Mesenchymal stem cell (in vitro differentiated cells and primary cell): ENCODE data around the gene CDKN2B-AS1. TPM values are rescaled to one million over a fixed set of nuclear protein-coding genes. Genes with fewer than 3 reads are reported as not detected.

Source experiments
- DNase-seq: peaks from one replicate; pipeline ENCODE4 v3.0.0-alpha.2; 2013
- H2AFZ ChIP-seq: one replicate; pipeline ENCODE4 v1.6.1; 2013; ENCODE audit warnings: low read depth, mild to moderate bottlenecking, control low read depth, inconsistent platforms, low read length, moderate library complexity
- H2AK5ac ChIP-seq: 2 replicates; pipeline ENCODE4 v1.6.1; 2013; ENCODE audit warnings: low read length, moderate library complexity, mild to moderate bottlenecking, inconsistent platforms; ENCODE audit not compliant: severe bottlenecking
- H2BK120ac ChIP-seq: one replicate; pipeline ENCODE4 v1.6.1; 2013; ENCODE audit warnings: low read depth, mild to moderate bottlenecking, inconsistent platforms, low read length, moderate library complexity
- H2BK12ac ChIP-seq, 2 experiments: one replicate each; pipeline ENCODE4 v1.6.1; 2013; ENCODE audit warnings: inconsistent platforms in 2 of 2, low read length in 2 of 2, mild to moderate bottlenecking in 2 of 2, moderate library complexity in 2 of 2, control low read depth in 1 of 2
- H2BK15ac ChIP-seq: one replicate; pipeline ENCODE4 v1.6.1; 2013; ENCODE audit warnings: mild to moderate bottlenecking, low read depth, inconsistent platforms; ENCODE audit not compliant: poor library complexity, severe bottlenecking
- H2BK5ac ChIP-seq: 2 replicates; pipeline ENCODE4 v1.6.1; 2013; ENCODE audit warnings: low read depth, mild to moderate bottlenecking, low read length, control low read depth, inconsistent platforms; ENCODE audit not compliant: poor library complexity, severe bottlenecking
- H3K14ac ChIP-seq, 2 experiments: one replicate each; pipeline ENCODE4 v1.6.1; 2013; ENCODE audit warnings: inconsistent platforms in 2 of 2, low read length in 2 of 2, control low read depth in 1 of 2, mild to moderate bottlenecking in 1 of 2, moderate library complexity in 1 of 2
- H3K18ac ChIP-seq, 2 experiments: one replicate each; pipeline ENCODE4 v1.6.1; 2013; ENCODE audit warnings: inconsistent platforms in 2 of 2, low read length in 2 of 2, control low read depth in 1 of 2, low read depth in 1 of 2, mild to moderate bottlenecking in 1 of 2
- H3K23ac ChIP-seq, 2 experiments: one replicate each; pipeline ENCODE4 v1.6.1; 2013; ENCODE audit warnings: inconsistent platforms in 2 of 2, low read length in 2 of 2, mild to moderate bottlenecking in 2 of 2, moderate library complexity in 2 of 2, control low read depth in 1 of 2
- H3K27ac ChIP-seq: 2 replicates; pipeline ENCODE4 v1.5.1; 2013; ENCODE audit warnings: mild to moderate bottlenecking, moderate library complexity, low read length, control low read depth, inconsistent platforms; ENCODE audit not compliant: poor library complexity, severe bottlenecking
- H3K27me3 ChIP-seq, 2 experiments: 2 replicates each; pipeline versions ENCODE4 v1.6.1 to v1.7.0; 2013; ENCODE audit warnings: low read length in 2 of 2, mild to moderate bottlenecking in 2 of 2, moderate library complexity in 2 of 2, control low read depth in 1 of 2, inconsistent platforms in 1 of 2; ENCODE audit not compliant: control insufficient read depth in 1 of 2, insufficient read depth in 1 of 2
- H3K36me3 ChIP-seq, 2 experiments: 2 replicates each; pipeline versions ENCODE4 v1.6.1 to v1.7.0; 2013; ENCODE audit warnings: low read length in 2 of 2, control low read depth in 1 of 2, inconsistent platforms in 1 of 2, low read depth in 1 of 2, mild to moderate bottlenecking in 1 of 2; ENCODE audit not compliant: insufficient read depth in 2 of 2, control insufficient read depth in 1 of 2
- H3K4ac ChIP-seq, 2 experiments: one replicate each; pipeline ENCODE4 v1.6.1; 2013; ENCODE audit warnings: inconsistent platforms in 2 of 2, low read length in 2 of 2, mild to moderate bottlenecking in 2 of 2, moderate library complexity in 2 of 2, control low read depth in 1 of 2, low read depth in 1 of 2
- H3K4me1 ChIP-seq: 2 replicates; pipeline ENCODE4 v1.6.1; 2013; ENCODE audit warnings: low read depth, low read length, control low read depth; ENCODE audit not compliant: control insufficient read depth, insufficient read depth
- H3K4me2 ChIP-seq: 2 replicates; pipeline ENCODE4 v1.6.1; 2013; ENCODE audit warnings: low read length, mild to moderate bottlenecking, inconsistent platforms; ENCODE audit not compliant: poor library complexity, severe bottlenecking
- H3K4me3 ChIP-seq, 2 experiments: 2 replicates each; pipeline versions ENCODE4 v1.5.1 to v1.7.0; 2013; ENCODE audit warnings: low read length in 2 of 2, mild to moderate bottlenecking in 2 of 2, control low read depth in 1 of 2, low read depth in 1 of 2; ENCODE audit not compliant: insufficient read depth in 1 of 2
- H3K79me1 ChIP-seq: replicated peaks from 2 replicates; pipeline ENCODE4 v1.6.1; 2013; ENCODE audit warnings: mild to moderate bottlenecking, control low read depth, low read length, inconsistent platforms; ENCODE audit not compliant: poor library complexity, severe bottlenecking
- H3K9ac ChIP-seq: 2 replicates; pipeline ENCODE4 v1.7.0; 2013; ENCODE audit warnings: mild to moderate bottlenecking, low read length, moderate library complexity
- H3K9me3 ChIP-seq: 2 replicates; pipeline ENCODE4 v1.7.0; 2013; ENCODE audit warnings: mild to moderate bottlenecking, low read length; ENCODE audit not compliant: control insufficient read depth
- H4K8ac ChIP-seq: one replicate; pipeline ENCODE4 v1.6.1; 2013; ENCODE audit warnings: inconsistent platforms, mild to moderate bottlenecking, low read length, moderate library complexity
- H4K91ac ChIP-seq: one replicate; pipeline ENCODE4 v1.6.1; 2013; ENCODE audit warnings: mild to moderate bottlenecking, low read length, inconsistent platforms
- WGBS: methylation state at CpG from one replicate; pipeline ENCODE4 v1.1.7; 2013; ENCODE audit warnings: mixed read lengths; 5-methylcytosine and 5-hydroxymethylcytosine counted together
- small RNA-seq: library from polyadenylated mRNA; stranded (forward); fragments of <200 nt; extraction: miRNeasy Mini kit (QIAGEN cat#:217004); gene quantifications from one replicate; pipeline ENCODE3, GENCODE V24; 2013; ENCODE audit warnings: low read depth

CDKN2B-AS1 gene

DNA sequence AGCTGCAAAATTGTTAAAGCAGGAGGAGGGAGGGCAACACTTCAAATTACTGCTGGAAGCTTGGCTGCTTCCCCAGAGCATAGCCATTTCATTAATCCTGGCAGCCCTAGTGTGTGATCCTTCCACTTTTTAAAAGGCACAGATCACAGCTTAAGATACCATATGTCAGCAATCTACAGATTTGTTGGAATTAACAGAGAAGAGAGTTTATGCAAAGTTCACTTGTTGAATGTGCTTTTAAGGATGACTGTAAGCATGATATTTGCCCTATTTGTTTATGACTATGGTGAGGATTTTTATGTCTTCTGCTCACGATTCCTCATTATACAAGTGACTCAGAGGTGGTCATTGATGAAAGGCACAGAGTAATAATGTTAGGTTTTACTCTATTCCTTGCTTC, 170.6 kb downstream of the CDKN2B-AS1 start:
- Histone ChIP-seq H2BK15ac (no peak overlapping the region), H2AK5ac (no peak overlapping the region), H2BK12ac (no peak overlapping the region), H4K91ac (no peak overlapping the region), H3K23ac (no peak overlapping the region), H3K4me3 (no peak overlapping the region), H2BK120ac (no peak overlapping the region), H3K4ac (peak overlapping the region in 1 of 2 experiments; percentile 28), H4K8ac (no peak overlapping the region), H3K36me3 (no peaks in the 10 kb centered on the region), H3K18ac (no peak overlapping the region), H2BK5ac (no peak overlapping the region), H2AFZ (no peak overlapping the region), H3K4me1 (no peaks in the 10 kb centered on the region), H3K4me2 (no peak overlapping the region), H3K27ac (no peak overlapping the region), H3K14ac (no peak overlapping the region), H3K9me3 (no peaks in the 10 kb centered on the region), H3K9ac (peak overlapping the region; percentile 39), H3K79me1 (no peaks in the 10 kb centered on the region), H3K27me3 (no peaks in the 10 kb centered on the region)
- DNase-seq: peak; percentile 65
- WGBS: no CpG with 5 or more reads among the region's 1 CpG

DNA sequence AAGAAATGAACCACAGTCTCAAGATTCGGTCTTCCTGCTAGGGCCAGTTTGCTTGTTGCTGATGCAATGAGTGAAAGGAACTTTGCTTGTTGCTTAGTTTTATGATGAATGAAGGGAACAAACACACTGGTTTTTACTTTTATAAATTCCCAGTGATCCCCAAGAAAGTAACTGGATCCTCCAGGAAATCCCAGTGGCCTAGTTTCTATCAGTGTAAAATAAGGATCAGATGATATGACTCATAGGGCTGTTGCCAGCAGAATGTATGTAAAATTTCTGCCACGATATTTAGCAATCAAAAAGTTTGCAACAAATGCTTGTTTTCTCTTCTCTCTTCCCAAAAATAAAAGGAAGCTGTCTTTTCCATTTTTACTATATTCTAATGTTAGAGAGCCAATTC, 174.7 kb downstream of the CDKN2B-AS1 start:
- Histone ChIP-seq H3K36me3 (no peaks in the 10 kb centered on the region), H2AK5ac (no peak overlapping the region), H3K4me3 (no peak overlapping the region), H3K9me3 (no peaks in the 10 kb centered on the region), H2AFZ (peak overlapping the region; percentile 49), H4K91ac (no peak overlapping the region), H3K27me3 (no peaks in the 10 kb centered on the region), H3K4ac (no peak overlapping the region), H3K18ac (peak overlapping the region; percentile 28 to 78), H3K14ac (no peak overlapping the region), H3K23ac (no peak overlapping the region), H4K8ac (peak overlapping the region; percentile 46), H2BK120ac (no peak overlapping the region), H3K79me1 (no peaks in the 10 kb centered on the region), H3K4me2 (no peak overlapping the region), H3K27ac (no peak overlapping the region), H2BK5ac (no peak overlapping the region), H2BK15ac (no peak overlapping the region), H3K4me1 (no peaks in the 10 kb centered on the region), H2BK12ac (peak overlapping the region in 1 of 2 experiments; percentile 93), H3K9ac (peak overlapping the region; percentile 51)
- peak; percentile 68 for DNase-seq
- no CpG with 5 or more reads among the region's 2 CpGs for WGBS

DNA sequence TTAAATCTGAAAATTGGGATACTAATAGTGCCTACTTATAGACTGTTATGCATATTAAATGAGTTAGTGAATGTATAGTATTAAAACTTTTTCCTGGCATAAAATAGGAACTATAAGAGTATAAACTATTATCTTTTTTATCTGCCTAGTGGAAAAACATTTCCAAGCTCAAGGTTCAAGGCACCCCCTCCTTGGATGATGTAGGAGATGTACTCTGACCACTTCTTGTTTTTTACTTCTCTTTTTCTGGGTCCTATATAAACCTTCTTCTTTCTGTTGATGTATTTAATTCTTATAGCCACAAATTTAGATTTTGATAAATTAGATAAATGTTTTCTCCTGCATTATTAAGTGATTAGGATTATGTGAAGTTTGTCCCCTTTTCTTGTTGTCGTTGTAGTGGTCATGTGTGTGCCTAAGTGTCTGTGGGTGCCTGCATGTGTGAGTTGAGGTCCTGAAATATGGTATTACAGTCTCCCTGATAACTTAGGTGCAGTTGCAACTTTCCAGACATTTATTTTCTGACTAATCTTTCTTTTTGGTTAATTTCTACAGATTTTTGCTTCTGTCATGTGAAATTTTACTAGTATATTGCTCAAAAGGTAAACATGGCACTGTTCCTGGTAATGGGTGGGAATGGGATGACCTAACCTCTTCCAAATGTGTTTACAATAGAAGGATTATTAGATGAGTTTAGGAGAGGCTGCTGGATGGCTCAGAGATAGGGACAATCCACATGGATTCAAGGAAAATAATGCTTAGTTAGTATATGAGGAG, 175.3 kb downstream of the CDKN2B-AS1 start:
- Histone ChIP-seq H4K8ac (no peak overlapping the region), H3K18ac (no peak overlapping the region)

More for the DNA sequence above, 175.3 kb downstream of the CDKN2B-AS1 start:
- H2AFZ ChIP-seq: no peak overlapping the region
- H3K4me2 ChIP-seq: no peak overlapping the region
- no peaks in the 10 kb centered on the region for H3K79me1 ChIP-seq
- H2BK120ac ChIP-seq: no peak overlapping the region
- H4K91ac ChIP-seq: no peak overlapping the region
- peak; percentile 81 for DNase-seq
- no peak overlapping the region for H3K14ac ChIP-seq
- no peaks in the 10 kb centered on the region for H3K27me3 ChIP-seq
- H3K9ac ChIP-seq: peak overlapping the region; percentile 51
- no peak overlapping the region for H2BK12ac ChIP-seq
- no peak overlapping the region for H2BK15ac ChIP-seq
- no peaks in the 10 kb centered on the region for H3K9me3 ChIP-seq
- H3K4ac ChIP-seq: no peak overlapping the region
- no peak overlapping the region for H2AK5ac ChIP-seq
- no peak overlapping the region for H3K27ac ChIP-seq
- no peaks in the 10 kb centered on the region for H3K36me3 ChIP-seq
- H3K4me3 ChIP-seq: no peak overlapping the region
- 75% methylated on average over 1 of the region's 1 CpG for WGBS
- H3K4me1 ChIP-seq: no peaks in the 10 kb centered on the region
- H3K23ac ChIP-seq: no peak overlapping the region
- H2BK5ac ChIP-seq: no peak overlapping the region

Small RNA genes within 50 kb of the gene (small RNA-seq; reads per million reads assigned to genes)
- not detected for gene RF01909
- gene RF02045: not detected
